Stimulated activated CD4-positive, alpha-beta T cell treated with anti-CD3 and anti-CD28 coated beads, Interleukin-12 subunit alpha, Interleukin-12 subunit beta, amount 100 ng/mL, for 48 hours (primary cell): ENCODE measurements around the gene ZNF521.

Experiments
- DNase-seq, 3 donors: peaks; one replicate each; pipeline ENCODE4 v3.0.0-alpha.2; 2020; ENCODE audit warnings: low read depth in 2 of 3, low spot score in 1 of 3

ZNF521 gene

DNA sequence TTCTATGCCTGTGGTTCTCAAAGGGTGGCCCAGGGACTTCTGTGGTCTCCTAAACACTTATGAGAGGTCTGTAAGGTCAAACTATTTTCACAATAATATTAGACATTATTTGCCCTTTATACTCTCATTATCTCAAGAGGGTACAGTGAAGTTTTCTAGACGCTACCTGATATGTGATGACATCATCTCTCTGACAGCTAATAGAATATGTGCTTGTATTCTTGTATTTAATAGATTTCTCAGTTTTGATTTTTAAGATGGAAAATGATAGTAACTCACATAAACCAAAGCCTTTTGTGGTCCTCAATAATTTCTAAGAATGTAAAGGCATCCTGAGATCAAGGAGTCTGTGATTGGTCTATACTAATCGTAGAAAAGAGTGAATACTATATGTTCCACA is 265.1 kb downstream of the ZNF521 start:
- DNase-seq, result no peak

GRCh38 chr18:25081001-25081400 is 271.0 kb downstream of the ZNF521 start:
- DNase-seq, result no peak

DNA sequence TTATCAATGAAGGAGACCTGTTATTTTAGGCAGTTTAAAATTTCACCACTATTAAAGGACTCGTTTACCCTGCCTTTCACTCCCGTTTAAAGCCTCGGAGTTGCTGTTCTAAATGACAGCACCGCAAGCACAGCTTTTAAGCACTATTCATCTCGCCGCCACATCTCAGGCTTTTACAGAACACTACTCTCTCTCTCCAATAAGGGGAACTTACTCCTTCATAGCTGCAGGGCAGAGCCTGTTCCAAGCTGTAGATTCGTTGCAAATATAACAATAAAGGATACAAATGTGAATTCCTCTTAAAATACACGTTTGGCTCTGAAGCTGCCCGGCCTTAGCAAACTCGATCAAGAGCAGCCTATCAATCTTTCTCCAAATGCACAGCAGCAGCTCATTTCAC is 271.8 kb downstream of the ZNF521 start:
- no peak for DNase-seq

DNA sequence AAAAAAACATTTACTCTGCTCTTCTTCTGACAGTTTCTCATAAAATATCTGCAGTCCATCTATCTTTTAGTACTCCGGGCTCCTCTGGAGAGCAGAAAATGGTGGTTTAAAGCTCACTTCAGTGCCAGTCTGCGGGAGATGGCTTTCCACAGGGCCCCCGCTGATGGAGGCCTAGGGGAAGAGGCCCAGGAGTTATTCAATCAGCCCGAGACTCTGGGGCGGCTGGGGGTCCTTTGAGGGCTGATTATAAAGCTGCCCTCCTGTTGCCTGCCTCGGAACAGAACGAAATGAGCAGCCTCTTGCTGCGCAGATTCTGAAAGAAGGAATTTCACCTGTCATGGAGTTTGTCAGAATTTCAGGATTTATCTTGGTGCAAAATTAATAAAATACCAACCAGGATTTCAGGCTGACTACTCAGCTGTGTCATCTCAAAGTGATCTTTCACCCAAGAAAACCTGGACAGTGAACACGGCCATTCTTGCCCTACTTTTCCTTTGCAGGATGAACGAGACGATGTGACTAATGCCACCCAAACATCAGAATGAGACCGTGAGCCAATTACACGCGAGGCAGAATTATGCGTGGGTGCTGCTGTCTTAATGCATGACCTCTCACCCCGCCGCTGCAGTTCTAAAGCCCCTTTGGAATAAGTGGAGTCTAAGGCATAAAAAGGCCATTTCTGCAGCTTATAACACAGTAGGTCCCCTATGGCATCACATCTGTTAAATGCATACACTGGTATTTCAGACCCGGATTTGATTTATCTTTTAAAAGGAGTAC is 273.8 kb downstream of the ZNF521 start:
- no peak for DNase-seq

GRCh38 chr18:25077038-25077943 is 274.7 kb downstream of the ZNF521 start:
- DNase-seq, result no peak

- no peak for DNase-seq
Observed at GRCh38 chr18:25075783-25076182, 276.2 kb downstream of the ZNF521 start.

DNA sequence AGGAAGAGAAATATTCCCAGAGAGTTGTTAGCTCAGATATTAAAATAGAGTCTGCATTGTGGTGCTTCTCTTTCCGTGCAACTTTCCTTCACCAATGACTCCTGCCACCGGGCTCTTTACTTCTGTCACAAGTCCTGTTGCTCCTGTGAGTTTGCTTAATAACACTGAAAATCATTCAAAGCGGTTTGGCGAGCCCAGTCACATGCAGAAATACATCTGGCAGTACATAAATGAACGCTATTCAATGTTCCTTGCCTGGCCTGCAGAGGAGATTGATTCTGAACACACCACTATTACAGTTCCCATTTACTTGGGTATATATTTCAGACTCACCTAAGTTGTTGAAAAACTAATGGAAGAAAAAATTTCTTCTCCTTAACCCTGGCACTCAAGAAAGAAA is 276.6 kb downstream of the ZNF521 start:
- DNase-seq, result no peak

DNA sequence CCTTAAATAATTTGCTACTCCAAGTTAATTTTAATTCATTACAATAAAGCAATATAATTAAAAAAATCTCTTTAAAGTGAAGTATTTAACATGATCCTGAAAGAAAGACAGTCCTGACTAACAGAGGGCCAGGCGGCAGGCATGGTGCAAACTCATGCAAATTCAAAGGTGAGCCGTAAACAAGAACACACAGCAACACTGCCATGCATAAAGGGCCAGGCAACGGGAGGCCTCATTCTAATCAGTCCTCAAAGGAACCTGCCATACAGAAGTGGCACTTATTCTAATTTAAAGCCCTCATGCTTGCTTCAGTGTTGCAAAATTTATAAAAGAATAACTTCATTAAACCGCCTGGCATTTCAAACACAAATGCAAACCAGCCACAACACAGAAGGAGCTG is 277.0 kb downstream of the ZNF521 start:
- no peak for DNase-seq

DNA sequence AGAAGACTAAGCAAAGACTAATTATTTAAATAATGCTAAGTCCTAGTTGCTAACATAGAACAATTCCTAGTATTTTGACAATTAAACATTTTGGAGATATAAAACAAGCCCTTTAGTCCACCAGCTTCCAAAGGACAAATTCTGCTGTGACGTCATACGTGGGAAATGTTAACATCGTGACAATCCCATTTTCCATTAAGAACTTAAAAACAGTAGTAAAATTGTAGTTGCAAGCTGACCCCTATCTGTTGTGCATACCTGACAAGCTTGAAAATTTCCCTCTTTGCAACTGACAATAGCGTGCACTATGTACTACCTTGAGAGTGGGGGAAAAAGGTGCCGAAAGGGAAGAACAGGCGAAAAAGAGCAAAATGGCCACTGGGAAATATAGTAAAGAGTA is 279.8 kb downstream of the ZNF521 start:
- no peak for DNase-seq

- DNase-seq, result no peak
Observed at GRCh38 chr18:25067275-25068025, 284.5 kb downstream of the ZNF521 start.

DNA sequence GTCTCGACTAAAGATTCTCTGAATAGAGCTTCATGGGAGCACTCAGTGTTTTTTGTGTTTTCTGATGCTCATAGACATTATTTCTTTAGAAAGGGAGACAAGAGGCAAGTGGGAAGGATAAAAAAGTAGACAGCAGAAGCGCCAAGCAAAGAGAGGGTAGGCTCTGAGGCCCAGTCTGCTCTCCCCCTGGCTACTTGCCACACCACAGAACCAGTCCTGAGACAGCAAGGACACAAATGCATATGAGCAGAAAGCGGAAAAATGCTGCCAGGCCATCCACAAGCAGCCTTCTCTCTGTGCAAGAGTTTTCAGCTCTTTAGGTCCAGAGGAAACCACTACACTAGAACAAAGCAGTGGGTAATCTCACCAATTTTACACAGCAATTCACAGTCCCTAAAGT is 285.4 kb downstream of the ZNF521 start:
- no peak for DNase-seq

DNA sequence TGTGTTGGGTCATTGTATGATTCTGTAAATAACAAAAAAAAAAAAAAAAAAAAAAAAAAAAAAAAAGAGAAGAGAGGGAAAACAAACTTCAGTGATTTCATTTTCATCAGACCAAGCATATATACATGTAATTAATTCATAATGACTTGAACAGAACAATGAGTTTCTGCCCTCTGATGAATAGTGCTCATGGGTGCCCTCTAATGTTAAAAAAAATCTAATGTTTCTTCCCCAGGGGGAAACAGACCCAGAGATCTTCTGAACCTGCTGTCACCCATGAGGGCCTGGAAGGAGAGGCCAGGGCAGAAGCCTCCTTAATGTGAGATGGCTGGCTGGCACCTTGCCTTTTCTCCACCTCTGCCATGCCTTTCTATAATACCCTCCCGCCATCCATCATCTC is 289.2 kb downstream of the ZNF521 start:
- DNase-seq, result no peak

- DNase-seq, result no peak
Observed at GRCh38 chr18:25061395-25061794, 290.6 kb downstream of the ZNF521 start.

- no peak for DNase-seq
Observed at GRCh38 chr18:25058521-25058920, 293.4 kb downstream of the ZNF521 start.

DNA sequence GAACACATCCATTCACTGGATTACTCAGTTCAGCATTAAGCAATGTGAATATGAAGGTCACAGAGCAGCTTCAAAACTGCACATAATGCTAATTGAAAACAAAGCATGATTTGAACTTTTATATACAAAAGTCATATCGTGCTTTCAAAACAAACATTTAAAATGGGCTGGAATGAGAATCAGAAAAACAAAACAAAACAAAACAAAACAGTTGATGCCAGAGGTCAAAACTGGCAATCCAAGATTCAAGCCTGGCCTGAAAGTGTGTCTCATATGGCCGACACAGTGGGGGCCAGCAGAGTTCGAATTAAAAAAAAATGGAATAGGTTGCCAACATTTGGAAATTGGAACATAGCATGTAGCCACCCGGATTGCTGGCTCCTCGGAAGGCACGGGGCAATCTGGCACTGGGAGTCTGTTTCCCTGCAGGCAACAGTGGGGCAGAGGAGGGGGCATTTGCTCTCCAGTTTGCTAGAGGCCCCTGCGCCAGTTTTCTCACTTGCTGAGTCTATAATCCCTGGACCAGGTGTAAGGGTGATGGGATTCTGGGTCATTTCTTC is 294.4 kb downstream of the ZNF521 start:
- no peak for DNase-seq

DNA sequence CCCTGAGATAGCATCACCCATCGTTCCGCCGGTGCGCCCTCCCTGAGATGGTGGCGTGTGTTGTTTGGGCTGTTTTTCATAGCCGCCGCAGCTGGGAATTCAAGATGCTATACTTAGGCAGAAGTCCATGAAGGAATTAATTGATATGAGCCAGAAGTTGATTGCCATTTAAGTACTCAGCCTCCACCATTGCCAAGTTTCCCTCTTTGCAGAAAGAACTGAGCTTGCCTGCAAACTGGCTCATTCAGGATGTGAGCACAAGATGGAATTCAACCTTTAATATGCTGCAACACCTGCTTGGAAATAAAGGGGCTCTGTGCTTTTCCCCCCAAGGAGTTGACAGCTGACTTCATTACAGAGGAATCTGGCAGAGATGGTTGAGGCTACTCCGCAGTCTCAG is 295.5 kb downstream of the ZNF521 start:
- no peak for DNase-seq

DNA sequence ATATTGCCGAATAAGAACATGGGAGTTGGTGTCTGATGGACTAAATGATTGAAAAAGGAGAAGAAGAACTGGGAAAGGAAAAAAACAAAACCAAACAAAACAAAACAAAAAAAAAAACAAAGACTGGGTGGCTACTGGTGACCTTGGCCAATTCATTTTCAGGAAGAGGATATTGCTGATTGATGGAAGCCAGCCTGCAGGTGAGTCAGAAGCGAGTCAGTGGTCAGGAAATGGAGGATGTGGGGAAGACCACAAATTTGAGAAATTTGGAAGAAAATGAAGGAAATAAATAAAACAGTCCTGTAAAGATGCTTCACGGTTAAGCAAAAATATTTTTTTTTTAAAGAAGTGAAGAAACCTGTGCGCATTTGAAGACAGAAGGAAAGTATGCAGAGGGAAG is 296.9 kb downstream of the ZNF521 start:
- no peak for DNase-seq

GRCh38 chr18:25053466-25053865 is 298.5 kb downstream of the ZNF521 start:
- no peak for DNase-seq

DNA sequence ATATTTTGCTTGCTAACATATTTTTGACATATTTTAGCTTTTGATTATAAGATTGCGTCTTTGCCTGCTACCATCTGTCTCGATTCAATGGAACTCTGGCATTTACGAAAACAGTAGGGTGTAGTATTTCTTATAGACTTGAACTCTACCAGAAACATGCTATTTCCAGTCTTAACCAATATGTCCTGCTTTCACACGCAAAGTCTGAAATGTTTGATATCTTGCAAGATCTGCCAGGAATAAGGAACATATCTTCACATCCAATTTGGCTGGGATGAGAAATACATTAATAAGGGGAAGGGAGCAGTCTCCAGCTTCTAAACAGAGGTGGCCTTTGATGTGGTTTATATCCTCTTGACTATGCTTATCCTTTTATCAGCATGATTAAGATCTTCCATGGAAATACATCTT is 299.4 kb downstream of the ZNF521 start:
- no peak for DNase-seq

- no peak for DNase-seq
Observed at GRCh38 chr18:25050605-25051004, 301.4 kb downstream of the ZNF521 start.

DNA sequence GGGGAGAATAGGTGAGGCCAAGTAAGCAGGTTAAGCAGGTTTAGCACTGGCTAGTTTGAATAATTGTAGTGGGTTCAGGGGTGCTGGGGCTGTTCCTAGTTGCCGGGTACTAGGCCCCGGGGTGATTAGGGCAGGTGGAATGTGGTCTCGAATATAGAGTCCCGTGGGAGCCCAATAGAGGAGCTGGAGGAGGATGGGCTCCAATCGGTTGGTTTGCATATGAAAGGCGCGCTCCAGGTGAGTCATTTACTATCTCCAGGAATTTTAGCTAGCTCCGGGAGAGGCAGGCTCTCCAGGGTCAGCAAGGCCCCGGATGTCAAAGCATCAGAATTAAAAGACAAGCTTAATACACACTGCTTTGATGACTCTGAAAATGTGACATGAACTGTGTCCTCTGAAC is 304.0 kb downstream of the ZNF521 start:
- no peak for DNase-seq
